HG03575 (cell line): ENCODE measurements around the gene PAX8.

Experiments used
- ATAC-seq: cut with Tn5 transposase; IDR thresholded peaks from one replicate; pipeline ENCODE4 v1.9.1; 2021; ENCODE audit not compliant: unreplicated experiment, insufficient number of reproducible peaks, low FRiP score; ENCODE audit errors: extremely low read depth

PAX8 gene

GRCh38 chr2:113180131-113180946 lies 98.4 kb downstream of the PAX8 start:
- no peak for ATAC-seq

GRCh38 chr2:113179446-113180045 lies 99.2 kb downstream of the PAX8 start:
- no peak for ATAC-seq

DNA sequence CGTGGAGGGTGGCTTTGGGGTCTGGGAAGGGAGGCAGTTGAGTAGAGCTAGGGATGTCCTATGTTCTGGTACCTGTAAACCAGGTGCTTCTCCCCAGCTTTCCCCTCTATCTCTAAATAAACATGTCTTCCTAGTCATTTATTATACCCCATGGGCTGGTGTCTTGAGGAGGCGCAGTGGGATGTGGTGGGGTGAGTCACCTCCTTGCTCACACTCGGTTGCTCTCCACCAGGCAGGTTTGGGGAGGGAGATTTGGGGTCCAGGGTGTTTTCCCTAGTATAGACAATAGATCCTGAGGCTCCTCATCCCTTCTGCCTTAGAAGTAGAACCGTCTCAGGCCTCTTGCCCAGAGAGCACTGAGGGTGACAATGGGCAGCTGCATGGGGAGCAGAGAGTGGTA lies 99.8 kb downstream of the PAX8 start:
- ATAC-seq = no peak

DNA sequence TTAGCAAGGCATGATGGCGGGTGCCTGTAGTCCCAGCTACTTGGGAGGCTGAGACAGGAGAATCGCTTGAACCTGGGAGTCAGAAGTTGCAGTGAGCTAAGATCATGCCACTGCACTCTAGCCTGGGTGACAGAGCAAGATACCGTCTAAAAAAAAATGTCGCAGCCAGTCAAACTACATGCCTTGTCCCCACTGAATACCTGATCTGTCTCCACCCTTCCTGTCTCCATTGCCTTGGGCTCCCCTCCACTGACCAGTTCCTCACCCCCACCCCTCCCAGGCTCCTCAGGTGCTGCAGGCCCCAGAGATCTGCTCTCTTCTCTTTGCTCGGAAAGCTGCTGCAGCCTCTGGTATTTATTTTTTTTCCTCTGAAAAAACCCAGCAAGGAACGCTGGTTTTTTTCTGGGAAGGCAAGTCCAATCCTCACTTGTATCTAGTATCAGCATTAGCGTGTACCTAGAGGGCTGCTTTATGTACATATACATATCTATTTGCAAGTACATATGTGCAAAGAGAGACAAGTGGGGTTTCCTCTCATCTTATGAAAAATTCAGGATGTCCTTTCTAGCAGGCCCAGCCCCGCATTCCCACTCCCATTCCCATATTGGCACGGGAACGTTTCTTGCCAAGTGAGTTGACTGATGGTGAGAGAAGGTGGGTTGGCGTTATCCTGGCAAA lies 100.5 kb downstream of the PAX8 start:
- ATAC-seq = no peak

- ATAC-seq = no peak
Observed at GRCh38 chr2:113176696-113177355, 101.9 kb downstream of the PAX8 start.

DNA sequence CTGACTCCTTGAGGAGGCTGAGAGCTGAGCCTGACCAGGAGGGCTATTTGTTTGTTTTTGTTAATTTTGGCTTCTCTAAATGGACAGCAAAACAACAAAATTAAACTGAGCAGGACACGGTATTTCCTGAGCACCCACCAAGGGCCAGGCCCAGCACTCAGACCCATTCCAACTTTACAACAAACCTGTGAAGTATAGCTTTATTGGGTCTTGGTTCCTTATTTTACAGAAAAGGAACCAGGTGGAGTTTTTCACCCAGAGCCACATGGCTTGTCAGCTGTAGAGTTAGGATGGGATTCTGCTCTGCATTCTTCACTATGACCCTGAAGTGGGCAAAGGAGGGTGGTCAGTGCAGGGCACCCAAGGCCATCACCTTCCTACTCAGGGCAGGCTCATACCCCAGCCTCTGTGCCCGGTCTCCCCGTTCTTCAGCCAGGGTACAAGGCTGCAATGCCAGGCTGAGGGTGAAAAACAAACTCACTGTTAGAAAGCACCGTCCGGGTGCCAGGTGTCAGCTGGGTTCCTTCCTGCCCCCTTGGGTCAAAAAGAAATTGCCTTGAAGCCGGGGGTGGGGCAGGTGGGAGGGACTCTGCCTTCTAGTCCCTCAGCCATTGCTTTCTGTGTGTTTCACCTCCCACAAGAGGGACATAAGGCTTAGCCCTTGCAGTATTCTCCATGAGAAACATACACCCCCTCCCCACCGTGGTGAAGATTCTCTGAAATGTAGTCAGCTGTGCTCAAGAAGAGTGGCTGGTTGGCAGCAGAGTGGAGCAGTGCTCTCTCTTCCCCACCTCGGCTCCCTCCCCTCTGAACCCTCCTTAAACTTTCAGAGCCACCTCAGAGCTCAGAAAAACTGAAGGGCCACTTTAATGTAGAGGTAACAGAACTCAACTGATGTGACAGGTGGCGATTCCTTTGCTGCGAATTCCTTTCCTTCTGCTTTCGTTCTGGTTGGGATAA lies 102.7 kb downstream of the PAX8 start:
- ATAC-seq = no peak

- ATAC-seq = peak; percentile 33
Observed at GRCh38 chr2:113175042-113175628, 103.6 kb downstream of the PAX8 start.

DNA sequence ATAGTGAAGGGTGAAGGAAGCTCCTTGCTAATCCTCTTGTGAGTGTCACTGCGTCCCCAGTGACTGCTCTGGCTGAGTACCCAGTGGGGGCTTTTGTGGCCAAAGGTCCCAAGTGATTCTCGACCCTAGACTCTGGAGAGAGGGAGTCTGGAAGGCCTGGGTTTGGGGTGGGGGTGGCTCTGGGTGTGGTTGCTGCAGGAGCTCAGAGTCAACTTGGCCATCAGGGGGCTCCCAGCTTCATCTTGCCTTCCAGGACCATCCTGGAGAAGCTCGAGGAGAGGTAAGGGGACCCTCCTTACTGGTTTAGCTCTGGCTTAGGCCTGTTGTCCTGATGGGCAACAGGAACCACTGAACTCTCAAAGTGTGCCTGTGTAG lies 104.4 kb downstream of the PAX8 start:
- no peak for ATAC-seq

- peak; percentile 47 for ATAC-seq
Observed at GRCh38 chr2:113173542-113174375, 105.0 kb downstream of the PAX8 start, which contains the start of gene PSD4. Gene PSD4, plus strand, starts transcription at chr2:113173971. Its CDS starts 8,486 bp downstream, at chr2:113182457.

DNA sequence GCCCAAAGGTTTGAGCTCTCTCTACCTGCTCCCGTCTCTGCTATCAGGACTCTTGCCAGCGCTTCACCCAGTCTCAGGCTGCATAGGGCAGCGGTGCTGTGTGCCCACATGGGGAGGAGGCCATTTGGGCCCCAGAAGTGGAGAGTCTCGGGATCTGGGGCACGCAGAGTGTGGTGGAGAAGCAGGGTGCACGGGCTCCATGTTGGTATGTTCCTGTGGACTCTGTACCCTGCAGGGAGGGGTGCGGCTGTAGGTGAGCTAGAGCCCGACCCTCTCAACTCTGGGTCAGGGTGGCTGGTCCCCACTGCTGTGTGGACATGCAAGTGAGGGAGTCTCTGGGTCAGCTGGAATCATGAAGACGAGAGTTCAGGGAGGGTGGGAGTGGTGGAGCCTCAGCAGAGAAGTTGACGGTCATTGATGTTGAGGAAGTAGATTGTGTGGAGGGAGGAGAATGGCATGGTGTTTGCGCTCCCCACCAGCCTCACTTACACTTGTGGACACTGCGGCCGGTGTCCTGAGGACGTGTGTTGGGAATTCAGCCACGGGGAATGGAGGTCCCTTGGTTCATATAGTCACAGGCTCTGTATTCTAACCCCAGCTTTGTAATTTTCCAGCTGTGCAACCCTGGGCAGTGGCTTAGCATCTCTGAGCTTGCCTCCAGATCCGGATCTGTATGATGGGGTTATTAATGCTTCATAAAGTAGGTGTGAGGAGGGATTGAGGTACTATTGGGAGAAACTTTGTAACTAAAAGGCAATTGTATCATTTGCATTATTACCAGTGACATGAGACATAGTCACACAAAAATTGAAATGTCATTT lies 105.8 kb downstream of the PAX8 start:
- ATAC-seq = no peak

- no peak for ATAC-seq
Observed at GRCh38 chr2:113171334-113172075, 107.2 kb downstream of the PAX8 start.

GRCh38 chr2:113169586-113169985 lies 109.1 kb downstream of the PAX8 start:
- no peak for ATAC-seq

GRCh38 chr2:113169002-113169530 lies 109.7 kb downstream of the PAX8 start:
- no peak for ATAC-seq

GRCh38 chr2:113167962-113168340 lies 110.8 kb downstream of the PAX8 start:
- no peak for ATAC-seq

DNA sequence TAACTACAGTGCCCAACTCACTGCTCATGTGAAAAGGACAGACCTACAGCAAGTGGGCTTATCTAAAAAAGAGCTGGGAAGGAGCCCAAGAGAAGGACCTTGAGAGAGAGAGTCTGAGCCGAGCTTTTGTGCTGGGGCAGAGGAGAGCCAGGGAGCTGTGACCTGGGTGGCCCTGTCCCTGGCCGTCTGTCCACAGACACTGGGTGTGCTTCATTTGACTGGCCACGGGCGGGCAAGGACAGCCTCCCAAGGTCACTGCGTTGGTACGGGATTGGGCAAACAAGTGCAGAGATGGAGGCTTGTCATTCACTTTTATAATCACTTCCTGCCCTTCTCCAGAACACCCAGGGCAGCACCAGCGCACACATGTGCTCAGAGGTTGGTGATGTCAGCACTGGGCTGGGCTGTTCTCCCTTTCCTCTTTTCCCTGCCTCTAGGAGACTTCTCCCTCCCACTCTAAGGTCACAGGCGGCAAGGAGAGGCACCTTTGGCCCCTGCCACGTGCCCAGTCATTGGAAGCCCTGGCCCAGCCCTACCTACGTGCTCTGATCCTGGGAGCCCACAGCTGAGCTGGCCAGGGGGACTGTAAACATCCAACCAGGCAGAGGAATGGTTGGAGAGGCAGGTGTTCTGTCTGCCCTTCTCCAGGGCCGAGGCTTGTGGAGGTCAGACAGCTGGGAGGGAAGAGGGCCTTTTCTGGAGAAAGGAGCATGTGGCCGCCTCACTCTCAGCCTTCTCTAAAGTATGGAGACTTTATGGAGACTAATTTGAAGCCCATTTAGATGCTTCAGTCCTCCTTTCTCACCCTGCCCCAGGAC lies 111.4 kb downstream of the PAX8 start:
- no peak for ATAC-seq
